Endodermal cell (in vitro differentiated cells): Measurements from ENCODE around the gene MRM2. TPM values are rescaled to one million over a fixed set of nuclear protein-coding genes. Genes with fewer than 3 reads are reported as not detected.

Experiments
- DNase-seq: peaks from one replicate; pipeline ENCODE4 v3.0.0-alpha.2; 2017
- H3K27ac ChIP-seq: 2 replicates; pipeline ENCODE4 v1.5.1; 2013; ENCODE audit warnings: mild to moderate bottlenecking, low read depth, low read length, moderate library complexity
- H3K27me3 ChIP-seq: 2 replicates; pipeline ENCODE4 v1.6.1; 2013; ENCODE audit warnings: mild to moderate bottlenecking, low read length, moderate library complexity; ENCODE audit not compliant: insufficient read depth, control insufficient read depth, poor library complexity, severe bottlenecking
- H3K36me3 ChIP-seq: 2 replicates; pipeline ENCODE4 v1.7.0; 2013; ENCODE audit warnings: mild to moderate bottlenecking, low read length, moderate library complexity; ENCODE audit not compliant: control insufficient read depth, insufficient read depth
- H3K4me1 ChIP-seq: one replicate; pipeline ENCODE4 v1.7.0; 2013; ENCODE audit warnings: low read length; ENCODE audit not compliant: control insufficient read depth, insufficient read depth
- H3K4me3 ChIP-seq: 2 replicates; pipeline ENCODE4 v1.5.1; 2013; ENCODE audit warnings: mild to moderate bottlenecking, low read length, moderate library complexity
- H3K9ac ChIP-seq: 2 replicates; pipeline ENCODE4 v1.6.1; 2013; ENCODE audit warnings: mild to moderate bottlenecking, low read length, moderate library complexity; ENCODE audit not compliant: poor library complexity, severe bottlenecking; ENCODE audit errors: extremely low read depth
- H3K9me3 ChIP-seq: 2 replicates; pipeline ENCODE4 v1.6.1; 2013; ENCODE audit warnings: mild to moderate bottlenecking, low read length, moderate library complexity; ENCODE audit not compliant: control insufficient read depth
- H3K27ac Mint-ChIP-seq: 2 replicates; pipeline ENCODE4 v1.8.0; 2020; ENCODE audit warnings: mixed read lengths
- H3K27me3 Mint-ChIP-seq: 2 replicates; pipeline ENCODE4 v1.8.0; 2021; ENCODE audit warnings: mild to moderate bottlenecking, mixed read lengths; ENCODE audit not compliant: insufficient read depth
- H3K36me3 Mint-ChIP-seq: 2 replicates; pipeline ENCODE4 v1.8.0; 2020; ENCODE audit warnings: low read depth, mixed read lengths
- H3K4me1 Mint-ChIP-seq: 2 replicates; pipeline ENCODE4 v1.8.0; 2020; ENCODE audit warnings: mixed read lengths
- H3K4me3 Mint-ChIP-seq: 2 replicates; pipeline ENCODE4 v1.8.0; 2020; ENCODE audit warnings: mild to moderate bottlenecking, moderate library complexity, mixed read lengths
- H3K9me3 Mint-ChIP-seq: 2 replicates; pipeline ENCODE4 v1.8.0; 2020; ENCODE audit warnings: mild to moderate bottlenecking, mixed read lengths
- CTCF ChIP-seq: fragments of 200-600 bp; sonication (generic); conservative IDR thresholded peaks from 2 replicates; pipeline ENCODE4 v1.5.0; 2021; ENCODE audit warnings: antibody characterized with exemption, mild to moderate bottlenecking
- WGBS, 2 experiments: methylation state at CpG; one replicate each; pipeline versions ENCODE4 v1.1.5 to v1.1.7; 2013; ENCODE audit warnings: missing lambda C conversion rate in 2 of 2, mixed read lengths in 1 of 2; ENCODE audit not compliant: insufficient coverage in 1 of 2, insufficient read length in 1 of 2; 5-methylcytosine and 5-hydroxymethylcytosine counted together
- total RNA-seq, 2 donors: library from RNA; stranded (reverse); fragmentation: NEBNext Ultra II Directional in 1 of 2; extraction: Animal tissue kit (Norgen Biotek cat#: 25700) in 1 of 2; gene quantifications; 2 replicates in 1 of 2; 3 replicates in 1 of 2; pipeline ENCODE4 v1.2.1, GENCODE V29; 2021

The MRM2 gene
- total RNA-seq, 2 donors from 2014 or later: 38.9 TPM

- TF ChIP-seq CTCF: no peak
- Mint-ChIP-seq H3K27me3 (no peaks in the 10 kb centered on the region), H3K27ac (no peak overlapping the region), H3K36me3 (peaks cover 14% of the 10 kb centered on the region), H3K9me3 (no peaks in the 10 kb centered on the region), H3K4me1 (peaks cover 3% of the 10 kb centered on the region), H3K4me3 (no peak overlapping the region)
- no peak for DNase-seq
- no peak overlapping the region for H3K9ac ChIP-seq
- no peak overlapping the region for H3K4me3 ChIP-seq
- no peaks in the 10 kb centered on the region for H3K27me3 ChIP-seq
- no peaks in the 10 kb centered on the region for H3K9me3 ChIP-seq
- no peaks in the 10 kb centered on the region for H3K36me3 ChIP-seq
- H3K27ac ChIP-seq: no peak overlapping the region
- WGBS, 2 experiments: 94 to 95% methylated on average over 20 of the region's 20 CpGs
- no peaks in the 10 kb centered on the region for H3K4me1 ChIP-seq
Measured at GRCh38 chr7:2289111-2289586, 47.1 kb upstream of the MRM2 start.

DNA sequence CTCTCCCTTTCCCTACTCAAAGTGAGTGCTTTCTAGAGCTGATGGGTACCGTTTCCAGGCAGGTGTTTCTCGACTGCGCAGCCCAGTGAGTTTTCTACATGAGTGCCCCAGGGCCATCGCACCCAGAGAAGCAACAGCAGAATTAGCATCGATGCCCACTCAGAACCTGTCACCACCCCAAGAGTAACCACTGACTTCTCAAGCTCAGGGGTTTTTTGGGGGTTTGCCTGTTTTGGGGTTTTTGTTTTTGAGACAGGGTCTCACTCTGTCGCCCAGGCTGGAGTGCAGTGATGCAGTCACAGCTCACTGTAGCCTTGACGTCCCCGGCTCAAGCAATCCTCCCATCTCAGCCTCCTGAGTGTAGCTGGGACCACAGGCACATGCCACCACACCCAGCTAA is 46.5 kb upstream of the MRM2 start:
- Histone ChIP-seq H3K4me1 (no peaks in the 10 kb centered on the region), H3K9ac (no peak overlapping the region), H3K27me3 (no peaks in the 10 kb centered on the region), H3K9me3 (no peaks in the 10 kb centered on the region), H3K4me3 (no peak overlapping the region), H3K36me3 (no peaks in the 10 kb centered on the region), H3K27ac (no peak overlapping the region)
- Mint-ChIP-seq H3K27me3 (no peaks in the 10 kb centered on the region), H3K4me1 (peaks cover 3% of the 10 kb centered on the region), H3K27ac (no peak overlapping the region), H3K36me3 (peaks cover 14% of the 10 kb centered on the region), H3K9me3 (no peaks in the 10 kb centered on the region), H3K4me3 (no peak overlapping the region)
- TF ChIP-seq CTCF: no peak
- DNase-seq: no peak
- WGBS, 2 experiments: 95 to 98% methylated on average over 6 to 8 of the region's 8 CpGs

DNA sequence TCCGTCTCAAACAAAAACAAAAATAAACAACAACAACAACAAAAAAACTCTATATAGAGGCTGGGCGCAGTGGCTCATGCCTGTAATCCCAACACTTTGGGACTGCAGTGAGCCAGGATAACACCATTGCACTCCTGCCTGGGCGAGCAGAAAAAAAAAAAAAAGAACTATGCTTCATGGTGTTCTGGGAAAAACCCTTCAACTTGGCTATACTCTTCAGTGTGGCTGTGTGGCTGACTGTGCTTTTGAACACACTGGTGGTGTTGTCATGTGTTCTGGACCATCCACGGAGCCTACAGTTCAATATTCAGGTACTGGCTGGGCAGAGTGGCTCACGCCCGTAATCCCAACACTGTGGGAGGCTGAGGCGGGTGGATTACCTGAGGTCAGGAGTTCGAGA is 45.7 kb upstream of the MRM2 start:
- WGBS, 2 experiments: 89 to 100% methylated on average over 3 to 8 of the region's 8 CpGs
- no peaks in the 10 kb centered on the region for H3K27me3 ChIP-seq
- no peaks in the 10 kb centered on the region for H3K36me3 ChIP-seq
- Mint-ChIP-seq H3K9me3 (no peaks in the 10 kb centered on the region), H3K4me1 (peaks cover 3% of the 10 kb centered on the region), H3K36me3 (peaks cover 14% of the 10 kb centered on the region), H3K4me3 (no peak overlapping the region), H3K27me3 (no peaks in the 10 kb centered on the region), H3K27ac (no peak overlapping the region)
- H3K4me1 ChIP-seq: no peaks in the 10 kb centered on the region
- DNase-seq: no peak
- no peak overlapping the region for H3K4me3 ChIP-seq
- no peak overlapping the region for H3K9ac ChIP-seq
- H3K27ac ChIP-seq: no peak overlapping the region
- no peaks in the 10 kb centered on the region for H3K9me3 ChIP-seq
- no peak for TF ChIP-seq CTCF
